ENCODE results near the gene IVD. TPM values are rescaled to one million over a fixed set of nuclear protein-coding genes. Genes with fewer than 3 reads are reported as not detected.
A peak's percentile ranks its signal among the peaks of the same experiment; 100 is the strongest.

The IVD gene
- total and polyA plus RNA-seq, 5 donors from 2014 or later, result 25.0 to 40.2 (median 32.9) TPM

DNA sequence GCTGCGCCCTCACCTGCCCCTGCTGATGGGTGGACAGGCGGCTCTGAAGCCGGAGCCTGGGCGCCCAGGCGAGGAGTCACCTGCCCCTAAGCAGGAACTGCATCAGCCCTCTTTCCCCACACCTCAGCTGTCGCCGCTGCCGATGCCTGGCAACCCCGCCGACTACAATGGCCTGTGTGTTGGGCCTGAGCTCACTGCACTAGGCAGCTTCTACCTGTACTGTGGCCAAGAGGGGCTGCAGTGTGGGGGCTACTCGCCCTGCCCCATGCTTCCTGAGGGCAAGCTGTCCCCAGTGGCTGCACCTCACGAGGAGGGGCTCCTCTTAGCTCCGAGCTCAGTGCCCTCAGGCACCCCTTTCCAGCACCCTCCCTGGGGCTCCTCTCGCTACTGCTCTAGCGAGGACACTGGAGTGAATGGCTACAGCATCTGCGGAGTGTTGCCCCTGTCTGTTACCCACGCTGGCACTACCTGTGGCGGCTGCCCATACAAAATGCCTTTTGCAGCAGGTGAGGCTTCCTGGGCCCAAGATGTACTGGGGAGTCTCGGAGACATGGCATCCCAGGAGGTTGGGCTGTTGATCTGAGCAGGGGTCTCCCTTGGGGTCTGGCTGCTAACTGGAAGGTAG lies 53.9 kb downstream of the IVD start:
- Mint-ChIP-seq H3K4me3 (no peak overlapping the region), H3K36me3 (peaks cover 3% of the 10 kb centered on the region), H3K9me3 (no peaks in the 10 kb centered on the region), H3K27me3 (no peaks in the 10 kb centered on the region), H3K27ac (no peak overlapping the region), H3K4me1 (peaks cover 0 to 35% (median 20%) of the 10 kb centered on the region in 4 donors)
- Histone ChIP-seq H3K27ac (ENCODE audit: insufficient read depth, low read length, poor library complexity, severe bottlenecking) (no peak overlapping the region), H3K36me3 (ENCODE audit: control insufficient read depth, insufficient read depth, low read length) (peaks cover 46% of the 10 kb centered on the region), H3K4me1 (ENCODE audit: control insufficient read depth, insufficient read depth, low read length, poor library complexity, severe bottlenecking) (peaks cover 23% of the 10 kb centered on the region), H3K4me3 (ENCODE audit: low read depth, low read length) (no peak overlapping the region), H3K9me3 (ENCODE audit: control insufficient read depth in 2 of 2, low read length in 2 of 2) (no peaks in the 10 kb centered on the region), H3K27me3 (ENCODE audit: control insufficient read depth, insufficient read depth, low read length) (no peaks in the 10 kb centered on the region)
- no peak for ATAC-seq (ENCODE audit: low read depth in 2 of 2)
- DNase-seq, result no peak

DNA sequence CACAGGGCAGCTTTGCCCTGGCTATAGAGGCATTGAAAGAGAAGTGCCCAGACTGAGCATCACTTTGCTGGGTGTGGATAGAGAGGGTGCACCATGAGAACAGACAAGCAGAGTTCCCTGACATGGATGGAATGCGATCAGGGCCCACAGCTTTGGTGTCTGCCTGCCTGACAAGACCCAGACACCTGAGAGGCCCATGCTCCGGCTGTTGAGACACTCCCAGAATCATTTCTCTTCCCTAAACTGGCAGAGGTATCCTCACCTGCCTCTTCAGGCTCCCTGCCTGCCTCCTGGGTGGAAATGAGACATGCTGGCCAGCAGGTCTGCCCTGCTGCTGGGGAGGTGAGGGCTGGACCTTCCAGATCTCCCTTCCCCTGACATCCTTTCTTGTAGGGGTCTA lies 54.8 kb downstream of the IVD start:
- H3K9me3 ChIP-seq (ENCODE audit: control insufficient read depth in 2 of 2, low read length in 2 of 2), result no peaks in the 10 kb centered on the region
- ATAC-seq (ENCODE audit: low read depth in 2 of 2) (no peak), DNase-seq (no peak)
- H3K4me3 ChIP-seq (ENCODE audit: low read depth, low read length), result no peak overlapping the region
- Mint-ChIP-seq H3K9me3 (no peaks in the 10 kb centered on the region), H3K27ac (peak overlapping the region; percentile 23 to 65 (median 57)), H3K36me3 (peaks cover 6% of the 10 kb centered on the region), H3K27me3 (no peaks in the 10 kb centered on the region), H3K4me1 (peaks cover 0 to 26% (median 13%) of the 10 kb centered on the region in 4 donors), H3K4me3 (no peak overlapping the region)
- peaks cover 55% of the 10 kb centered on the region for H3K36me3 ChIP-seq (ENCODE audit: control insufficient read depth, insufficient read depth, low read length)
- H3K27me3 ChIP-seq (ENCODE audit: control insufficient read depth, insufficient read depth, low read length), result no peaks in the 10 kb centered on the region
- H3K4me1 ChIP-seq (ENCODE audit: control insufficient read depth, insufficient read depth, low read length, poor library complexity, severe bottlenecking), result peaks cover 14% of the 10 kb centered on the region
- no peak overlapping the region for H3K27ac ChIP-seq (ENCODE audit: insufficient read depth, low read length, poor library complexity, severe bottlenecking)

DNA sequence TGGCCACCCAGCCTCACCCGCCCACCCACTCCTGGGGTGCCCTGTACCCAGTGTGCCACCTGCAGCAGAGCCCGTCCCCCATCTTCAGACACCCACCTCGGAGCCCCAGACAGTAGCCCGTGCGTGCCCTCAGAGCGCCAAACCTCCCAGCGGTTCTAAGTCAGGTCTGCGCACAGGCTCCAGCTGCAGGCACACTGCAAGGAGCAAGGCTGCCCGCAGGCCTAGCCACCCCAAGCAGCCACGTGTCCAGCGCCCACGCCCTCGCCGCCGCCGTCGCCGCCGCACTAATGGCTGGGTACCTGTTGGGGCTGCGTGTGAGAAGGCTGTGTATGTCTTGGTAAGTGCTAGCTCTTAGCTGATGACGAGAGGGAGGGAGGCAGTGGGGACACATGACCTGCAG lies 56.4 kb downstream of the IVD start:
- Mint-ChIP-seq H3K27ac (peak overlapping the region in 1 of 3 donors; percentile 48), H3K4me3 (no peak overlapping the region), H3K27me3 (no peaks in the 10 kb centered on the region), H3K4me1 (peaks cover 0 to 18% (median 5%) of the 10 kb centered on the region in 4 donors), H3K36me3 (peaks cover 11% of the 10 kb centered on the region), H3K9me3 (no peaks in the 10 kb centered on the region)
- H3K9me3 ChIP-seq (ENCODE audit: control insufficient read depth in 2 of 2, low read length in 2 of 2), result no peaks in the 10 kb centered on the region
- no peak overlapping the region for H3K27ac ChIP-seq (ENCODE audit: insufficient read depth, low read length, poor library complexity, severe bottlenecking)
- peaks cover 3% of the 10 kb centered on the region for H3K4me1 ChIP-seq (ENCODE audit: control insufficient read depth, insufficient read depth, low read length, poor library complexity, severe bottlenecking)
- H3K27me3 ChIP-seq (ENCODE audit: control insufficient read depth, insufficient read depth, low read length), result no peaks in the 10 kb centered on the region
- ATAC-seq (ENCODE audit: low read depth in 2 of 2) (no peak), DNase-seq (no peak)
- H3K4me3 ChIP-seq (ENCODE audit: low read depth, low read length), result no peak overlapping the region
- peaks cover 60% of the 10 kb centered on the region for H3K36me3 ChIP-seq (ENCODE audit: control insufficient read depth, insufficient read depth, low read length)

- no peak for DNase-seq
- H3K4me1 Mint-ChIP-seq, result peaks cover 0 to 15% (median under 1%) of the 10 kb centered on the region in 4 donors
- H3K4me1 ChIP-seq (ENCODE audit: control insufficient read depth, insufficient read depth, low read length, poor library complexity, severe bottlenecking), result peaks cover 3% of the 10 kb centered on the region
- H3K9me3 ChIP-seq (ENCODE audit: control insufficient read depth in 2 of 2, low read length in 2 of 2), result no peaks in the 10 kb centered on the region
- H3K27ac Mint-ChIP-seq, result no peak overlapping the region
- no peaks in the 10 kb centered on the region for H3K27me3 ChIP-seq (ENCODE audit: control insufficient read depth, insufficient read depth, low read length)
- H3K4me3 Mint-ChIP-seq, result no peak overlapping the region
- peaks cover 12% of the 10 kb centered on the region for H3K36me3 Mint-ChIP-seq
- H3K9me3 Mint-ChIP-seq, result no peaks in the 10 kb centered on the region
- H3K27me3 Mint-ChIP-seq, result no peaks in the 10 kb centered on the region
- no peak overlapping the region for H3K27ac ChIP-seq (ENCODE audit: insufficient read depth, low read length, poor library complexity, severe bottlenecking)
- no peak for ATAC-seq (ENCODE audit: low read depth in 2 of 2)
- peaks cover 60% of the 10 kb centered on the region for H3K36me3 ChIP-seq (ENCODE audit: control insufficient read depth, insufficient read depth, low read length)
- no peak overlapping the region for H3K4me3 ChIP-seq (ENCODE audit: low read depth, low read length)
Measured at GRCh38 chr15:40463279-40463678, 57.7 kb downstream of the IVD start.

DNA sequence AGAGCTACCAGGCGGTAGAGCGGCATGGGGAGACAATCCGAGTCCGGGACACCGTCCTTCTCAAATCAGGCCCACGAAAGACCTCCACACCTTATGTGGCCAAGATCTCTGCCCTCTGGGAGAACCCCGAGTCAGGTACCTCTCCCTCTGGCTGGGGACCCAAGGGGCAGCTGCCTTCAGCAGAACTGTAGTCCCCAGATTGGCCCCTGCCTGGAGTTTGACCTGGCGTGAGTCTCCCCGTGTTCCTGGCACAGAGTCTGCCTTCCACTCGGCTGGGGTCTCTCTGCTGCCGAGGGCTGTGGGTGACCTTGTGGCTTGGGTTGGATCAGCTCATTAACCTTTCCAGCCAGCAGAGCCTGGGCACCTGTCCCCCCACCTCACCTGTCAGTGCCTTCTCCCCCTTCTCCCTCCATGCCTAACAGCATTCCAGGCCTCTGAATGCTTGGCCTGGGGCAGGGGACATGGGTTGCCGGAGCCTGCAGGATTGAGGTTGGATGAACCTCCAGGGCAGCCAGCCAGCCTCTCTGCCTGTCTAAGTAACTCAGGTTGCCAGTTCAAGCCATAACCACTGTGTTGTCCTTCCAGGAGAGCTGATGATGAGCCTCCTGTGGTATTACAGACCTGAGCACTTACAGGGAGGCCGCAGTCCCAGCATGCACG lies 58.4 kb downstream of the IVD start:
- Histone ChIP-seq H3K27ac (ENCODE audit: insufficient read depth, low read length, poor library complexity, severe bottlenecking) (no peak overlapping the region), H3K4me1 (ENCODE audit: control insufficient read depth, insufficient read depth, low read length, poor library complexity, severe bottlenecking) (peaks cover 3% of the 10 kb centered on the region), H3K4me3 (ENCODE audit: low read depth, low read length) (no peak overlapping the region), H3K27me3 (ENCODE audit: control insufficient read depth, insufficient read depth, low read length) (no peaks in the 10 kb centered on the region), H3K9me3 (ENCODE audit: control insufficient read depth in 2 of 2, low read length in 2 of 2) (no peaks in the 10 kb centered on the region), H3K36me3 (ENCODE audit: control insufficient read depth, insufficient read depth, low read length) (peaks cover 53% of the 10 kb centered on the region)
- peaks cover 12% of the 10 kb centered on the region for H3K36me3 Mint-ChIP-seq
- peak overlapping the region in 1 of 3 donors; percentile 26 for H3K27ac Mint-ChIP-seq
- DNase-seq (no peak), ATAC-seq (ENCODE audit: low read depth in 2 of 2) (no peak)
- H3K4me3 Mint-ChIP-seq, result no peak overlapping the region
- peaks cover 0 to 15% (median 1%) of the 10 kb centered on the region in 4 donors for H3K4me1 Mint-ChIP-seq
- no peaks in the 10 kb centered on the region for H3K9me3 Mint-ChIP-seq
- no peaks in the 10 kb centered on the region for H3K27me3 Mint-ChIP-seq

GRCh38 chr15:40464595-40465185 lies 59.1 kb downstream of the IVD start:
- peak overlapping the region in 1 of 3 donors; percentile 58 for H3K27ac Mint-ChIP-seq
- H3K36me3 Mint-ChIP-seq, result peaks cover 12% of the 10 kb centered on the region
- H3K36me3 ChIP-seq (ENCODE audit: control insufficient read depth, insufficient read depth, low read length), result peaks cover 47% of the 10 kb centered on the region

DNA sequence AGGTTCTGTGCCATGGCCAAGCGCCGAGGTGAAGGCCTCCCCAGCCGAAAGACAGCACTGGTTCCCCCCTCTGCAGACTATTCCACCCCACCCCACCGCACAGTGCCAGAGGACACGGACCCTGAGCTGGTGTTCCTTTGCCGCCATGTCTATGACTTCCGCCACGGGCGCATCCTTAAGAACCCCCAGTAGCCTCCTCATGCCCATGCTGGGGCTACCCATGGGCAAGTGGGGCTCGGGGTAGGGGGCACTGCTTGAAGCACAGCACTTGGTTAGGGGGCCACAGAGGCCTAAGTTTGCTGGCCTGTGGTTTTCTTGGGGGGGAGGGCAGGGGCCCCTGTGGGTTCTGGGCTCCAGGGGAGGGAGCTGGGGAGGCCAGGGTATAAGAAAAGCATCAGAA lies 60.3 kb downstream of the IVD start:
- Mint-ChIP-seq H3K4me3 (peak overlapping the region in 1 of 4 donors; percentile 33), H3K36me3 (peaks cover 12% of the 10 kb centered on the region), H3K4me1 (peaks cover 0 to 15% (median 6%) of the 10 kb centered on the region in 4 donors), H3K9me3 (no peaks in the 10 kb centered on the region), H3K27ac (peak overlapping the region in 1 of 3 donors; percentile 38), H3K27me3 (no peaks in the 10 kb centered on the region)
- H3K36me3 ChIP-seq (ENCODE audit: control insufficient read depth, insufficient read depth, low read length), result peaks cover 38% of the 10 kb centered on the region
- DNase-seq (no peak), ATAC-seq (ENCODE audit: low read depth in 2 of 2) (no peak)
- peaks cover 6% of the 10 kb centered on the region for H3K4me1 ChIP-seq (ENCODE audit: control insufficient read depth, insufficient read depth, low read length, poor library complexity, severe bottlenecking)
- no peak overlapping the region for H3K4me3 ChIP-seq (ENCODE audit: low read depth, low read length)
- H3K27ac ChIP-seq (ENCODE audit: insufficient read depth, low read length, poor library complexity, severe bottlenecking), result no peak overlapping the region
- H3K27me3 ChIP-seq (ENCODE audit: control insufficient read depth, insufficient read depth, low read length), result no peaks in the 10 kb centered on the region
- H3K9me3 ChIP-seq (ENCODE audit: control insufficient read depth in 2 of 2, low read length in 2 of 2), result no peaks in the 10 kb centered on the region

More at GRCh38 chr15:40464595-40465185, 59.1 kb downstream of the IVD start:
- Histone ChIP-seq H3K27ac (ENCODE audit: insufficient read depth, low read length, poor library complexity, severe bottlenecking) (no peak overlapping the region), H3K4me3 (ENCODE audit: low read depth, low read length) (no peak overlapping the region), H3K27me3 (ENCODE audit: control insufficient read depth, insufficient read depth, low read length) (no peaks in the 10 kb centered on the region), H3K9me3 (ENCODE audit: control insufficient read depth in 2 of 2, low read length in 2 of 2) (no peaks in the 10 kb centered on the region), H3K4me1 (ENCODE audit: control insufficient read depth, insufficient read depth, low read length, poor library complexity, severe bottlenecking) (peaks cover 3% of the 10 kb centered on the region)
- no peaks in the 10 kb centered on the region for H3K27me3 Mint-ChIP-seq
- H3K9me3 Mint-ChIP-seq, result no peaks in the 10 kb centered on the region
- ATAC-seq (ENCODE audit: low read depth in 2 of 2) (no peak), DNase-seq (no peak)
- no peak overlapping the region for H3K4me3 Mint-ChIP-seq
- H3K4me1 Mint-ChIP-seq, result peaks cover 0 to 15% (median 5%) of the 10 kb centered on the region in 4 donors
